HEK293T (cell line): ENCODE results near the gene NDUFB5.

Experiments
- CTCF ChIA-PET: fragments of 350-600 bp; formaldehyde crosslinking; extraction: SDS; loops from one replicate; lab custom pipeline; 2021; ENCODE audit warnings: antibody characterized with exemption, inconsistent platforms; lab: Yijun Ruan, JAX
- POLR2A ChIA-PET: fragments of 350-600 bp; formaldehyde crosslinking; extraction: SDS; loops from one replicate; lab custom pipeline; 2020; ENCODE audit warnings: antibody characterized with exemption, inconsistent platforms; lab: Yijun Ruan, JAX
- DNase-seq: peaks from one replicate; pipeline ENCODE4 v3.0.0; 2012; ENCODE audit warnings: mixed read lengths; ENCODE audit errors: extremely low spot score
- ARNT ChIP-seq: fragments of 450-650 bp; IDR thresholded peaks from 2 replicates; pipeline ENCODE4 v1.6.1; 2017; ENCODE audit warnings: mild to moderate bottlenecking
- BHLHE40 ChIP-seq: fragments of 450-650 bp; IDR thresholded peaks from 2 replicates; pipeline ENCODE4 v1.6.1; 2016; ENCODE audit warnings: mild to moderate bottlenecking, moderate library complexity, borderline replicate concordance
- CTBP1 ChIP-seq: fragments of 450-650 bp; IDR thresholded peaks from 2 replicates; pipeline ENCODE4 v1.6.1; 2016; ENCODE audit warnings: borderline replicate concordance
- ELF4 ChIP-seq: fragments of 450-650 bp; IDR thresholded peaks from 2 replicates; pipeline ENCODE4 v1.6.1; 2017; ENCODE audit warnings: antibody characterized with exemption
- FOXA1 ChIP-seq: fragments of 450-650 bp; IDR thresholded peaks from 2 replicates; pipeline ENCODE4 v1.6.1; 2016; ENCODE audit warnings: mild to moderate bottlenecking
- FOXK2 ChIP-seq: fragments of 450-650 bp; IDR thresholded peaks from 2 replicates; pipeline ENCODE4 v1.6.1; 2016; ENCODE audit warnings: mild to moderate bottlenecking
- FOXM1 ChIP-seq: fragments of 450-650 bp; IDR thresholded peaks from 2 replicates; pipeline ENCODE4 v1.6.1; 2017; ENCODE audit warnings: mild to moderate bottlenecking, borderline replicate concordance
- HDGF ChIP-seq: fragments of 450-650 bp; IDR thresholded peaks from 2 replicates; pipeline ENCODE4 v1.6.1; 2017; ENCODE audit warnings: antibody characterized with exemption, borderline replicate concordance
- L3MBTL2 ChIP-seq: fragments of 450-650 bp; conservative IDR thresholded peaks from 2 replicates; pipeline ENCODE4 v1.6.1; 2016; ENCODE audit warnings: mild to moderate bottlenecking
- LEF1 ChIP-seq: fragments of 450-650 bp; IDR thresholded peaks from 2 replicates; pipeline ENCODE4 v1.6.1; 2017; ENCODE audit warnings: mild to moderate bottlenecking, borderline replicate concordance
- NFRKB ChIP-seq: fragments of 450-650 bp; IDR thresholded peaks from 2 replicates; pipeline ENCODE4 v1.6.1; 2016; ENCODE audit warnings: mild to moderate bottlenecking, moderate library complexity
- SP1 ChIP-seq: fragments of 450-650 bp; IDR thresholded peaks from 2 replicates; pipeline ENCODE4 v1.6.1; 2017
- SUZ12 ChIP-seq: fragments of 450-650 bp; IDR thresholded peaks from 2 replicates; pipeline ENCODE4 v1.6.1; 2016; ENCODE audit warnings: mild to moderate bottlenecking
- TARDBP ChIP-seq: fragments of 450-650 bp; IDR thresholded peaks from 2 replicates; pipeline ENCODE4 v1.6.1; 2016
- ZNF384 ChIP-seq: fragments of 450-650 bp; IDR thresholded peaks from 2 replicates; pipeline ENCODE4 v1.6.1; 2016
- TF ChIP-seq, protein P1 (sequence below): fragments of 450-650 bp; IDR thresholded peaks from 2 replicates; pipeline ENCODE4 v1.6.1; 2016

The NDUFB5 gene

GRCh38 chr3:179589143-179589542 is 15.5 kb upstream of the NDUFB5 start:
- CTCF ChIA-PET: no interaction called here
- no peak for DNase-seq
- TF ChIP-seq NFRKB (no peak), HDGF (no peak), SUZ12 (no peak), FOXM1 (no peak), SP1 (no peak), ARNT (no peak), BHLHE40 (no peak), CTBP1 (no peak), ZNF384 (no peak), ELF4 (no peak), LEF1 (no peak), FOXK2 (no peak), TARDBP (no peak), L3MBTL2 (no peak), FOXA1 (no peak)
- TF ChIP-seq, protein P1, sequence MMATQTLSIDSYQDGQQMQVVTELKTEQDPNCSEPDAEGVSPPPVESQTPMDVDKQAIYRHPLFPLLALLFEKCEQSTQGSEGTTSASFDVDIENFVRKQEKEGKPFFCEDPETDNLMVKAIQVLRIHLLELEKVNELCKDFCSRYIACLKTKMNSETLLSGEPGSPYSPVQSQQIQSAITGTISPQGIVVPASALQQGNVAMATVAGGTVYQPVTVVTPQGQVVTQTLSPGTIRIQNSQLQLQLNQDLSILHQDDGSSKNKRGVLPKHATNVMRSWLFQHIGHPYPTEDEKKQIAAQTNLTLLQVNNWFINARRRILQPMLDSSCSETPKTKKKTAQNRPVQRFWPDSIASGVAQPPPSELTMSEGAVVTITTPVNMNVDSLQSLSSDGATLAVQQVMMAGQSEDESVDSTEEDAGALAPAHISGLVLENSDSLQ: no peak
- POLR2A ChIA-PET: no interaction called here

DNA sequence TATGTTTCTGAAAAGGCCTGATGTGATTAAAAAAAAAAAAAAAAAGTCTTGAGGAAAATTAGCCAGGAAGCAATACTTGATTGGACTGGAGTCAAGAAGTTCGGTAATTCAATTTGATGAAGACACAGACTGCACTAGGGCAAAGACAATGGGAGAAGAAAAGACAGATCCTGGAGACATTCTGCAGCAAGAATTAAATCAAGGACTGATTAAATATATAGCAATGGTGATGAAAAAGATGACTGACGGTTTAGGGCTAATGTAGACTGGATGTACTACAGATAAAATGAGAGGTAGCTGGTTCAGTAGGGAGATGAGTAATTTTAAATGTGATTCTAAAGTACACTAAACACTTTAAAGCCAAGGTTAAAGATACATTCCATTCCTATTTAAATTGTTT is 13.9 kb upstream of the NDUFB5 start:
- ChIA-PET CTCF (interaction anchor here (0.6 kb wide), 1 partner anchor 59 kb away, joined by 5 read pairs; no protein-coding TSS in a partner anchor), POLR2A (interaction anchor here (1.5 kb wide), 1 partner anchor 28 kb away, joined by 4 read pairs; the partner anchor contains the start of gene ACTL6A)
- TF ChIP-seq BHLHE40 (no peak), SP1 (no peak), ARNT (no peak), LEF1 (no peak), L3MBTL2 (no peak), CTBP1 (no peak), FOXA1 (no peak), FOXK2 (no peak), FOXM1 (no peak), ZNF384 (no peak), ELF4 (no peak)
- DNase-seq: no peak

DNA sequence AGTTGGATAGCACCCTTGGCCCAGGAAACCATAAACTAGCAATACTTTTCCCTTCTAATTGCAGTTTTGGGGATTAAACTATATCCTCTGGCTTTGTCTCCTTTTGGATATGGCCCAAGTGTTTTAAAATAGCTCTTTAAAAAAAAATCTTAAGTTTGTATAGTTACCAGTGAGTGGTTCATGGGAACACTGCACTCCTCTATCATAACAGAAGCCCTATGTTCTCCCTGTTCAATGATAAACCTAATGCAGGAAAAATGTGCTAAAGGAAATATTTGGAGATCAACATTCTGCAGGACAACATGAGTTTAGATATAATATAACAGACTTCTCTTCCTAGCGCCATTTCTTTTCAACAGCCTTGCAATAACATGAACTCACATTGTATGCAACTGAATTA is 13.3 kb upstream of the NDUFB5 start:
- POLR2A ChIA-PET: interaction anchor here (1.5 kb wide), 1 partner anchor 29 kb away, joined by 4 read pairs; the partner anchor contains the start of gene ACTL6A
- TF ChIP-seq CTBP1 (no peak), ELF4 (no peak), FOXK2 (no peak), LEF1 (no peak), TARDBP (no peak), SP1 (no peak)
- TF ChIP-seq, protein P1: no peak
- CTCF ChIA-PET: interaction anchor here (0.6 kb wide), 1 partner anchor 58 kb away, joined by 5 read pairs; no protein-coding TSS in a partner anchor
- no peak for DNase-seq

GRCh38 chr3:179599531-179599930 is 5.1 kb upstream of the NDUFB5 start:
- TF ChIP-seq, protein P1: no peak
- TF ChIP-seq NFRKB (no peak), TARDBP (no peak), FOXK2 (no peak), CTBP1 (no peak), FOXM1 (no peak), ZNF384 (no peak), SP1 (no peak), SUZ12 (no peak), BHLHE40 (no peak), FOXA1 (no peak), ARNT (no peak), ELF4 (no peak), L3MBTL2 (no peak)
- DNase-seq: no peak
- CTCF ChIA-PET: no interaction called here
- POLR2A ChIA-PET: no interaction called here

GRCh38 chr3:179603321-179603720 is 1.3 kb upstream of the NDUFB5 start:
- DNase-seq: no peak
- ChIA-PET POLR2A (no interaction called here), CTCF (no interaction called here)
- TF ChIP-seq L3MBTL2 (no peak), FOXK2 (no peak), SP1 (no peak), FOXM1 (no peak), HDGF (no peak), NFRKB (no peak), ELF4 (no peak), SUZ12 (no peak), CTBP1 (no peak), TARDBP (no peak), ARNT (no peak), LEF1 (no peak), ZNF384 (no peak), BHLHE40 (no peak), FOXA1 (no peak)
- TF ChIP-seq, protein P1: no peak
